HG02798 (cell line): ENCODE data around the gene MYBPHL.

ENCODE experiments used
- ATAC-seq: cut with Tn5 transposase; IDR thresholded peaks from one replicate; pipeline ENCODE4 v1.9.1; 2021; ENCODE audit warnings: mild to moderate bottlenecking; ENCODE audit not compliant: unreplicated experiment, poor library complexity

Gene MYBPHL

GRCh38 chr1:109267743-109268300 lies 39.0 kb downstream of the MYBPHL start:
- ATAC-seq = no peak

- ATAC-seq = no peak
Observed at GRCh38 chr1:109266965-109267364, 39.8 kb downstream of the MYBPHL start.

DNA sequence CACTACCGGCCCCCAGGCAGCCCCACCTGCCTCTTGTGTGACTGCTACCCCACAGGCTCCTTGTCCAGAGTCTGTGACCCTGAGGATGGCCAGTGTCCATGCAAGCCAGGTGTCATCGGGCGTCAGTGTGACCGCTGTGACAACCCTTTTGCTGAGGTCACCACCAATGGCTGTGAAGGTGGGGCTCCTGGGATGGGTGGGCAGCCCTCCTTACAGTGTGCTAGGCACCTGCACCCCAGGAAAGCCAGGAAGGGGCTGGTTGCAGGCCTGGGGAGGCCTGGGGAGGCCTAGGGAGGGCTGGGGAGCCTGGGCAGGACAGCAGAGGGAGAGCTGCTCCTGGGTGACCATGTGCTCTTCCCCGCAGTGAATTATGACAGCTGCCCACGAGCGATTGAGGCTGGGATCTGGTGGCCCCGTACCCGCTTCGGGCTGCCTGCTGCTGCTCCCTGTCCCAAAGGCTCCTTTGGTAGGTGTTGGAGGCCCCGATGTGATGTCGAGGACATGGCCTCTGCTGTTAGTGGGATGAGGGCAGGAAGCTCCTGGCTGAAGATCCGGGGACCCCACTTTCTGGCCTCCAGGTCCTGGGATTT lies 41.0 kb downstream of the MYBPHL start:
- ATAC-seq = no peak

- ATAC-seq = no peak
Observed at GRCh38 chr1:109265016-109265415, 41.8 kb downstream of the MYBPHL start.

- ATAC-seq = no peak
Observed at GRCh38 chr1:109264379-109264755, 42.4 kb downstream of the MYBPHL start.

DNA sequence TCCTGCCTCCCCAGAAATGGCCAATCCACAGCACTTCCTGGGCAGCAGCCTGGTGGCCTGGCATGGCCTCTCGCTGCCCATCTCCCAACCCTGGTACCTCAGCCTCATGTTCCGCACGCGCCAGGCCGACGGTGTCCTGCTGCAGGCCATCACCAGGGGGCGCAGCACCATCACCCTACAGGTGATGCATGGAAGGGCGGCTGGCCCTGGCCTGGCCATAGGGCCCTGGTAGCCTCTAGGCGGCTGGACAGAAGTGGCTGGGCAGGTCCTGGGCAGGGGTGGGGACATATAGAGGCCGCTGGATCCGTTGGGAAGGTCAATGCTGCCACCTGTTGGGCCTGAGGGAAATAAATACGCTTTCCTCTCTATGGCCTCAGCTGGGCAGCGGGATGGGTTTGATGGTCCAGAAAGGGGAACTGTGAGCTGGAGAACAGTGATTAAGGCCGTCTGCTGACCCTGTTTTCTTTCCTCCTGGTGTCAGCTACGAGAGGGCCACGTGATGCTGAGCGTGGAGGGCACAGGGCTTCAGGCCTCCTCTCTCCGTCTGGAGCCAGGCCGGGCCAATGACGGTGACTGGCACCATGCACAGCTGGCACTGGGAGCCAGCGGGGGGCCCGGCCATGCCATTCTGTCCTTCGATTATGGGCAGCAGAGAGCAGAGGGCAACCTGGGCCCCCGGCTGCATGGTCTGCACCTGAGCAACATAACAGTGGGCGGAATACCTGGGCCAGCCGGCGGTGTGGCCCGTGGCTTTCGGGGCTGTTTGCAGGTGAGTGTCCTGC lies 43.0 kb downstream of the MYBPHL start:
- peak; percentile 72 for ATAC-seq

DNA sequence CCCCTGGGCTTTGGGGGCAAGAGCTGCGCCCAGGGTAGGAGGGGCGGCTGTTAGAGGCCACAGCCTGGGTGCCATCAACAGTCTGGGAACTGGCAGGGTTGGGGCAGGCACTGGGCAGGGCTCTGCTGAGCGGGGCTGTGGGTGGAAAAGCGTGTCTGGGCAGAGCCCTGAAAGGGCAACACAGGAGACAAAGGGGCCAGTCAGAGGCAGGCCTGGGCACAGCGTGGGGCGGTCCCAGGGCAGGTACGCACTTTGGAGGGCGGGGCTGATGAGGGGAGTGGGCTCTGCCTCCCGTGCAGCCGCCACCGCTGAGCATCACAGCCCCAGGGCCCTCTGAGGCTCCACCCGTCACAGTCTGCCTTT lies 43.6 kb downstream of the MYBPHL start:
- no peak for ATAC-seq

- ATAC-seq = no peak
Observed at GRCh38 chr1:109262231-109263055, 44.4 kb downstream of the MYBPHL start.

DNA sequence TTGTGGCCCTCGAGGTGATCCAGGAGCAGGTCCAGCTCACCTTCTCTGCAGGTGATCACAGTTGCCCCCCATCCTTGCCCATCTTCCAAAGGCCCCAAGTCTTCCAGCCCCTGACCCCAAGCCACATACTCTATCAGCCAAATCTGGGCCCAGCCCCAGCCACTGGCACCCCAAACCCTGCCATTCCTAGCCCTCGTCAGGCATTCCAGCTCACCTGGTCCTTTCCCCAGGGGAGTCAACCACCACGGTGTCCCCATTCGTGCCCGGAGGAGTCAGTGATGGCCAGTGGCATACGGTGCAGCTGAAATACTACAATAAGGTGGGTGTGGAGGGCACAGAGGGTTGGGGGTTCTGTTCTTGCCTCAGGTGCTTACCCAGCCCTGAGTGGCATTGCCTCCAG lies 45.2 kb downstream of the MYBPHL start:
- ATAC-seq = no peak

DNA sequence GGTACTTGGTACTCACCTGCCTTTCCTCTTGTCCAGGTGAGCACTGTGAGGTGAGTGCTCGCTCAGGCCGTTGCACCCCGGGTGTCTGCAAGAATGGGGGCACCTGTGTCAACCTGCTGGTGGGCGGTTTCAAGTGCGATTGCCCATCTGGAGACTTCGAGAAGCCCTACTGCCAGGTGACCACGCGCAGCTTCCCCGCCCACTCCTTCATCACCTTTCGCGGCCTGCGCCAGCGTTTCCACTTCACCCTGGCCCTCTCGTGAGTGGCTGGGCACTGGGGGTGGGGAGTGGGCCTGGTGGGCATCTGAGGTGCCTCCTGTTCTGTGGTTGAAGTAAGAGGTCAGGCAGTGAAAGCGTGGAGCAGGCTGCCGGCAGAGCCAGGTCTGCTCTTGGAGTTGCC lies 45.8 kb downstream of the MYBPHL start:
- no peak for ATAC-seq

DNA sequence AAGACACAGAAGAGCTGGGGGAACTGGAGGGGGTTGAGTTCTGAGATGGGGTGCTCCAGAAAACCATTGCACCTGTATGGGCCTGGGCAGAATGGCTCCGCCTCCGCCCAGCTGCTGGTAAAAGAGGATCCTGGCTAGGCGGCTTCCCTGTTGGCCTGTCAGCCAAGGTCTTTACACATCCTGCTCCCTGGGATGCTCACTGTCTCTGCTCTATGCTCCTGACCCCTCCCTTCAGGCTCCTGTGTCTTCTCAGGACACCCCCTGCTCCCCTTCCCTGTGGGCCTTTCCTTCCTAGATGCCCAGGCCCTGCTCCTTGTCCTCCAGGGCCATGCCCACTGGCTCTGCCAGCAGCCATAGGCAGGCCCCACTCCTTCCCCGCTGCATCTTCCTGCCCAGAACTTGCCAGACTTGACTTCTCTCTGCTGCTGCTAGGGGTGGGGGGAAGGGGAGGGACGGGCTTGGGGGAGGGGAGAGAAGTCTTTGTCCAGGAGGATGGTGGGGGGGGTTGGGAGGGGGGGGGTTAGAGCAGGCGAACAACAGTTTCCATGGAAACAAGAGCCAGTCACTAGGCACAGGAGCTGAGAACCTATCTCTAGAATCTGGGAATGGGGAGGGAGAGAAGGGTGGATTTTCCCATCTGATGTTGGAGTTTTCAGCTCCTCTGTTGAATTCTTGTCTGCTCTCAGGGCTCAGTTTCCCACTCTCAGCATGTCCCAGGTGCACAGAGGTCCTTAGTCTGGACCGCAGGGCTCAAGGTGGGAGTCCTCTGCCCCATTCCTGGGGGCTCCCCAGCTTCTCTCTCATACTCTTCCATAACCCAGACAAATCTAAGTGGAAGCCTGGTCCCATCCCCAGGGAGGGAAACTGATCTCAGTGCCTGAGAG lies 46.9 kb downstream of the MYBPHL start:
- ATAC-seq = no peak

DNA sequence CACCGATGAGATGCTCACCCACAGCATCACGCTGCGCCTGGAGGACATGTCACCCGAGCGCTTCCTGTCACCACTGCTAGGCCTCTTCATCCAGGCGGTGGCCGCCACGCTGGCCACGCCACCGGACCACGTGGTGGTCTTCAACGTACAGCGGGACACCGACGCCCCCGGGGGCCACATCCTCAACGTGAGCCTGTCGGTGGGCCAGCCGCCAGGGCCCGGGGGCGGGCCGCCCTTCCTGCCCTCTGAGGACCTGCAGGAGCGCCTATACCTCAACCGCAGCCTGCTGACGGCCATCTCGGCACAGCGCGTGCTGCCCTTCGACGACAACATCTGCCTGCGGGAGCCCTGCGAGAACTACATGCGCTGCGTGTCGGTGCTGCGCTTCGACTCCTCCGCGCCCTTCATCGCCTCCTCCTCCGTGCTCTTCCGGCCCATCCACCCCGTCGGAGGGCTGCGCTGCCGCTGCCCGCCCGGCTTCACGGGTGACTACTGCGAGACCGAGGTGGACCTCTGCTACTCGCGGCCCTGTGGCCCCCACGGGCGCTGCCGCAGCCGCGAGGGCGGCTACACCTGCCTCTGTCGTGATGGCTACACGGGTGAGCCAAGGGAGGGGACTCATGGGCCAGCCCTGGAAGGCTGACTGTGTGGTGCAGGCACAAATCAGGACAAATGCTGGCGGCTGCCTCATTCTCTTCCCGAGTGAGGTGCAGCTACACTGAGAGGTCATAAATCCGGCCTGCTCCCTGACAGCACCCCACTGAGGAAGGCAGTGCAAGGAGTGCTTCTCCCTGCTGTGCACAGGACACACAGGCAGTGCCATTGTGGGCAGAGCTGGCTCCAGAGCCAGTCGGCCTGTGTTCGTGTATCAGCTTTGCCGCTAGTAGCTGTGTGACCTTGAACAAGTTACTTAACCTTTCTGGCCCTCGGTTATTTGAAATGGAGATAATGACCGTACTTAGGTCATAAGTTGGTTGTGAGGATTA lies 48.0 kb downstream of the MYBPHL start:
- no peak for ATAC-seq

- no peak for ATAC-seq
Observed at GRCh38 chr1:109257682-109258421, 49.0 kb downstream of the MYBPHL start.

GRCh38 chr1:109256971-109257681 lies 49.7 kb downstream of the MYBPHL start:
- no peak for ATAC-seq

DNA sequence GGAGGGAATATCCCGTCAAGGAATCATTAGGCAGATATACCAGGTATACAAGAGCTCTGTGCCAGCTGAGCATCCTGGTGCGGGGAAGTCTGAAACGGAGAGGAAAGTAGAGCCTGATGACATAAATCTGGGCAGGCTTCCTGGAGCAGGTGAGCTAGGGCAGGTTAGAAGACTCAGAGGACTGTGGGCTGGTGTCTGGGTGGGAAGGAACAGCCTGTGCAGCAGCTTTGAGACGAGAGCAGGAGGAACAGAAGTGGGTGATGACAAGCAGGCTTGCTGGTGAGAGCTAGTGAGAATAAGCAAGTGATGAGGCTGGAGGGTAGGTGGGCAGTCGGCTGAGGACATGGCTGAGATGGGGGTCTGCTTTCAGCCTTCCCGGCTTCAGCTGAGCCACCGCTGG lies 50.7 kb downstream of the MYBPHL start:
- no peak for ATAC-seq

GRCh38 chr1:109255678-109256077 lies 51.1 kb downstream of the MYBPHL start:
- no peak for ATAC-seq

DNA sequence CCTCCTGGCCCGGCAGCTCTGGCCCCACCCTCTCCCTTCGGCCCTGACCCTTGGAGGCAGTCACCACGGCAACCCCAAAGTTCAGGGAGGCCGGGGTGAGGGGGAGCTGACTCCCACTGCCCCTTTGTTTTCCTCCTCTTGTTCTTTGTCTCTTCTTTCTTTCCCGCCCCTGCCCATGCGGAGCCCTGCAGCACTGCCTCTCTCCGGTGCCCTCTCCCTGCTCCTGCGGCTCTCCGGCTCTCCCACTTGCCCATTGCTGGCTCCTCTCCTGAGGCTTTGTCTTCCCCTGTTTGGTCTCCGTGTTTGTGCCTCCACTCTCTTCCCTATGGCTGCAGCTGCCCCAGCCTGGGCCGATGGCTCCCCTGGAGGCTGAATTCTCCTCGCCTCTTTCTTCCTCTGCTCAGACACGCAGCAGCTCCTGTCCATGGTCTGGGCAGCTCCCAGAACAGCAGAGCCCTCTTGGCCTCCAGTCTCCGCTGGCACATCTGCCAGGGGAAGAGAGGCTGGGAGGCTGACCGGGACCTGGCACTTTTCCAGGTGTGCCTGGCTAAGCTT lies 51.6 kb downstream of the MYBPHL start:
- ATAC-seq = no peak
